ENCODE results near the gene PMEL.
"Not testable (repeated sequence)": the region's sequence is repeated elsewhere in the genome, so short reads cannot be mapped to it uniquely, and the experiment has no call there.

Gene PMEL

DNA sequence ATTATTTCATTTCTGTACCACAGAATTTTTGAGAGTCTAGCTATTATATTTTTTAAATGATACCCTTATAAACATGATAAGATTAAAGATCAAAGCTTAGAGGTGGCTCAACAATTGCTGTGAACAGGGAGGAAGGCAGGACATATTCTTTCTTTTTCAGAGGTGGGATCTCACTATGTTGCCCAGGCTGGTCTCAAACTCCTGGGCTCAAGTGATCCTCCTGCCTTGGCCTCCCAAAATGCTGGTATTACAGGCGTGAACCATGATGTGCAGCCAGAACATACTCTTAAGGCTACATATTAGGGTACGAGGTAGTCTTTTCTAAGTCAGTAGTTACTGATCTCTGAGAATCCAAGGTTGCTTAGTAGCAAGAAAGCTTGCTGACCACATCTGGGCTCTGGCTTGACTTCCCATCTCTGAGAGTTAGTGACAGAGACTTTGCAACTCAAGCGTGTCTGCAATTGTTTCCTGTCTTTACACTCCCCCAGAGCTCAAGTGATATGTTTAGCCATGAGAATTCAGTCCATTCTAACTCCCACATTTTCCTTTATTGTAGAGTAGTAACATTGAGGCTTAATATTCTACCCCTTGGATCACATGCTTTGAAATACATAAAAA, 16.6 kb upstream of the PMEL start:
- DNase-seq = no peak

- not testable (repeated sequence) for DNase-seq
Measured at GRCh38 chr12:55981882-55982281, 16.0 kb upstream of the PMEL start.

GRCh38 chr12:55979069-55979468, 13.2 kb upstream of the PMEL start:
- DNase-seq = no peak

DNA sequence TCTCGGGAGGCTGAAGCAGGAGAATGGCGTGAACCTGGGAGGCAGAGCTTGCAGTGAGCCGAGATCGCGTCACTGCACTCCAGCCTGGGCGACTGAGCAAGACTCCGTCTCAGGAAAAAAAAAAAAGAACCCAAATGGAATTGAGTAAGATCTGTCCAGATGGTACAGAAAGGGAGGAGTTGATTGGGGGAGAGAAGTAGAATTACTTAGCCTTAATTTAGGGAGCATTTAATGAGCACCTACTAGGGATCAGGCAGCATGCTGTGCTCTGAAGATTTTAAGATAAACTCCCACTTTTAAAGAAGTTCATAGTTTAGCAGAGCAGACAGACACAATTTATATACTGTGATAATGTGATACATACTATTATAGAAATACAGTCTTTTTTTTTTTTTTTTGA, 12.6 kb upstream of the PMEL start:
- no peak for DNase-seq

DNA sequence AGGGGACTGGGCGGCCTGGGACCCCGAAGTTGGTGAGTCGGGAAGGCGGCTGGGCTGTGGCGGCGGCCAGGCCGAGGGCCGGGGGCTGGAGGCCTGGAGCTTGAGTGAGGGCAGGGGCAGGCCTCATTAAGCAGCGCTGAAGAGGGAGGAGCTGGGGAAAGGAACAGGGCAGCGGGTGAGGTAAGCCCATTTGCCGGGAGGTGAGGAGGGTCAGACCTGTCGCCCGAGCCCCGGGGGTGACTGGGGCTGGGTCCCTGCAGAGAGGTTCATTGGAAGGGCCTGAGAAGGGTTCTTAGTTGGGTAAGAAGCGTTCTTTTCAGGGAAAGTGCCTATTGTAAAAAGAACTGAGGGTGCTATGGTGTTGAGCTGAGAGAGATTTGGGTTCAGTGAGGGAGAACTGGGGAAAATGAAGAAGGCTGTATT, 8.5 kb upstream of the PMEL start:
- peak; percentile 57 for DNase-seq

DNA sequence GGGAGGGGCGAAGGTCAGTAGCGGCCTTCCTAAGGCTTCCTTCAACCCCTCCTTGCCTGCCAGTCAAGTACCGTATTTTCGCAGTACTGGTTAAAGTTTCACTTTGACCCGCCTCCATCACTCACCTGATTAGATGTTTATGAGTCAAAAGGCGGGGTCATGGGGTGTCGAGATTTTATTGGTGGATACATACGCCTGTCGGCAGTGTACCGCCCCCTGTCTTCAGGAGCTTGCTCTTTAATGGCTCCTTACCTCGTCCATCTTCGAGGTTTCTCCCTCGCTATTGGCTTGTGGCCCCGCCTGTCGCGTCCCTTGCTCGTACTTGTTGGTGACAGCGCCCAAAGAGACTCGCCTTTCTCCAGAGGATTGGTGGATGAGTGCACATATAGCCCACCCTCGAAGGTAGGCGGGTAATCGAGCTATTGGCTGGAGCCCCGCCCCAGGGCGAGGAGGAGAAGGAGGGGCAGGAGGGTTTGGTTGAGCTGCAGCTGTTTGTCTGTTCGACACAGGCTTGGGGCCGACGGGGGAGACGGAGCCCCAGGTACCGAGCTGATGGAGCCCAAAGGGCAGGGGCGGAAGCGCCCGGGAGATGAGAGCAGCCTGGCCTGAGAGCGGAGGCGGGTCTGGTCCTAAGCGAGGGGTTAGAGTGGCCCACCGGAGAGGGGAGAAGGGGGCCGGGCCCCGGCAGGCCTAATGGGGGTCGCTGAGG, 7.9 kb upstream of the PMEL start, which contains the start of gene RAB5B:
RAB5B (plus strand) TSS at position 480 of the 709 bp plus-strand sequence. CDS start 12,883 bp downstream, outside the sequence.
- peak; percentile 100 for DNase-seq

DNA sequence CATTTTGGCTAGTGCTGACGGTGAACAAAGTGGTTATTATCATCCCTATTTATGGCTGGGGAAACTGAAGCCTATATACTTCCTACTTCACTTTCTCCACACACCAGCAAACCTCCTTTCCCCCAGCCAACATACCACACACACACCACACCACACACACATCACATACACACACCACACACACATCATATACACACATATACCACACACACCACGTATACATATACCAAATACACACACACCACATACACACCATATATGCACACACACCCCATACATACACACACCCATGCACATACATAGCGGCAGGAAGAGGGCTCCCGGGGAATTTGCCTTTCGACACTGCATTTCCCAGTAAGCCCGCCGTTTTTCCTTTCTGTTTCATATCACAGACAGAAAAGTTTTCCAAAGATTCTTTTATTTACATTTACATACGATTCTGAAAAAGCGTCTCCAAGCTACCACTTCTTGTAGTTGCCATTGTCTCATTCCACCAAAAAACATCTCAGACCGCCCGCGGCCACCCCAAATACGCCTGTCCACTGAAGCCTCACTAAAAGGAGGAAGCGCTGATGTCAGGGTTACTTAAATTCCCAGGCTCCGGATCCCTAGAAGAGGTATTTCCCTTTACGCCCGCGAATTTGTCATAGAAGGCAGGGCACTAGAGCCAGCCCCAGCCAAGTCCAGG, 7.2 kb upstream of the PMEL start:
- peak; percentile 22 for DNase-seq

DNA sequence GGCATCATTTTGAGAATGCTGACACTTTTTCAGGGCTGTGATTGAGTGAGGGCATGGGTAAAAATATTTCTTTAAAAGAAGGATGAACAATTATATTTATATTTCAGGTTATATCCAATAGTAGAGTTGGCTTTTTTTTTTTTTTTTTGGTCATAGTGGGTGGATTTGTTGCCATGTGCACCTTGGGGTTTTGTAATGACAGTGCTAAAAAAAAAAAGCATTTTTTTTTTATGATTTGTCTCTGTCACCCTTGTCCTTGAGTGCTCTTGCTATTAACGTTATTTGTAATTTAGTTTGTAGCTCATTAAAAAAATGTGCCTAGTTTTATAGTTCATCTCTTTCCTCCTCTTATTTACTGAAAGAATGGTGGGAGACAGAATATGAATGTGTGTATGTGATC, 6.6 kb upstream of the PMEL start:
- no peak for DNase-seq

DNA sequence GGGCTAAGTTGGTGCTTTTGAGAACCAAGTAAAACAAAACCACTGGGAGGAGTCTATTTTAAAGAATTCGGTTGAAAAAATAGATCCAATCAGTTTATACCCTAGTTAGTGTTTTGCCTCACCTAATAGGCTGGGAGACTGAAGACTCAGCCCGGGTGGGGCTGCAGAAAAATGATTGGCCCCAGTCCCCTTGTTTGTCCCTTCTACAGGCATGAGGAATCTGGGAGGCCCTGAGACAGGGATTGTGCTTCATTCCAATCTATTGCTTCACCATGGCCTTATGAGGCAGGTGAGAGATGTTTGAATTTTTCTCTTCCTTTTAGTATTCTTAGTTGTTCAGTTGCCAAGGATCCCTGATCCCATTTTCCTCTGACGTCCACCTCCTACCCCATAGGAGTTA, 6.2 kb upstream of the PMEL start:
- no peak for DNase-seq

- no peak for DNase-seq
Measured at GRCh38 chr12:55970775-55971174, 4.9 kb upstream of the PMEL start.

DNA sequence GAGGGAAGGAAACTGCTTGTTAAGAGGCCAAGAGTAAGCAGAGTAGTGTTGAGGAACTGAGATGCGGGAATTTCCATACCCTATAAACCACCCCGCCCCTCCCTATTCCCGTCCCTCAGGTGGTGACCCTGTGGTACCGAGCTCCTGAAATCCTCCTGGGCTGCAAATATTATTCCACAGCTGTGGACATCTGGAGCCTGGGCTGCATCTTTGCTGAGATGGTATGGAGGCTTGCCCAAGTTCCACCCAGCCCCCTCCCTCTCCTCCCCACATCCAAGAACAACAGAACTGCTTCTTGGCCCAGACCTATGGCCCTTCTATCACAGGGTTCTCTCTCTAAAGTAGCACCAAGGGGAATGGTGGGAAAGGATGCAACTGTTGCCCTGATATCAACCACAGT, 3.5 kb upstream of the PMEL start:
- no peak for DNase-seq

- DNase-seq = peak; percentile 93
Measured at GRCh38 chr12:55966408-55967281, 803 bp upstream of the PMEL start, which contains the start of gene CDK2. Gene CDK2, plus strand, starts transcription at chr12:55966830. Its CDS starts 179 bp downstream, at chr12:55967009.

DNA sequence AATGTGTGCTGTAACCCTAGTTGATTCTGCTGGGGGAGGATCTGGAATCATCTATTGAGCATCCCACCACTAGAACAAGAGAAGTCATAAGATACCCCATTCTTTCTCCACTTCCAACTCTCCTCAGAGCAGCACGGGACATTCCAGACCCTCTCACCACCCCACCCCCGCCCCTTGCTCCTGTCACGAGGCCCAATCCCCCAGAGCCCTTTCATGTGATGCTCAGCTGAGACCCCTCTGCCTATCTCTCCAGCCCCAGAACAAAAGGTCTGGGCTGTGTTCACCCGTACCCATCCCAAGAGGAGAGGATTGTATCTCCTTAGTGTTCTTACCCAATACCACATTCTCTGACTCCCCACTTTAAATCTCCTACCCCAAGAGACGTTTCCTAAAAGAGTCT, 602 bp downstream of the PMEL start:
- no peak for DNase-seq

- no peak for DNase-seq
Measured at GRCh38 chr12:55963760-55964159, 2.1 kb downstream of the PMEL start.

DNA sequence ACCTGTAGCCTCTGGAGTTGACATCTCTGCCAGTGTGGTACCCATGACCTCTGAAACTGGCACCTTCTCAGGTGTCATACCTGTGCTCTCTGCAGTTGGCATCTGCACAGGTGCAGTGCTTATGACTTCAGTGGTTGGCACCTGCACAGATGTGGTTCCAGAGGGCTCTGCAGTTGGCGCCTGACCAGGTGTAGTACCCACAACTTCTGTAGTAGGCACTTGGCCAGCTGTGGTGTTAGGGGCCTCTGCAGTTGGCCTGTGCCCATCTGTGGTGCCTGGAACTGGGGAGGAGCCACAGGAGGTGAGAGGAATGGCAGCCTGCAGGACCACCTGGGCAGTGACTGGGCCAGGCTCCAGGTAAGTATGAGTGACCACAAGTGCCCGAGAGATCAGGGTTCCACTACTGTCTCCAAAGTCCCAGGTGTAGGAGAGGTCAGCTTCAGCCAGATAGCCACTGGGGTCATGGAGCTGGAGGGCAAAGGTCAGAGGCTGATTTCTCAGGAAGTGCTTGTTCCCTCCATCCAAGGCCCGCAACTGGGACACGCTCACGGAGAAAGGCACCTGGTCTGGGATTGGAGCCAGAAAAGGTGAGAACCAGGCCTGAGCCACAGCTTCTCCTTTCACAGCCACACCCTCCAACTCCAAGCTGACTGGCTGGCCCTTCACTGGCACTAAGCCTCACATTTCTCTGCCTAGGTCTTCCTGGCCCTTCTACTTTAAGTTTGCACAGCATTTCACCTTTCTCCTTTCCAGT, 8.6 kb downstream of the PMEL start:
- no peak for DNase-seq

GRCh38 chr12:55955800-55956508, 9.9 kb downstream of the PMEL start:
- DNase-seq = peak; percentile 51

DNA sequence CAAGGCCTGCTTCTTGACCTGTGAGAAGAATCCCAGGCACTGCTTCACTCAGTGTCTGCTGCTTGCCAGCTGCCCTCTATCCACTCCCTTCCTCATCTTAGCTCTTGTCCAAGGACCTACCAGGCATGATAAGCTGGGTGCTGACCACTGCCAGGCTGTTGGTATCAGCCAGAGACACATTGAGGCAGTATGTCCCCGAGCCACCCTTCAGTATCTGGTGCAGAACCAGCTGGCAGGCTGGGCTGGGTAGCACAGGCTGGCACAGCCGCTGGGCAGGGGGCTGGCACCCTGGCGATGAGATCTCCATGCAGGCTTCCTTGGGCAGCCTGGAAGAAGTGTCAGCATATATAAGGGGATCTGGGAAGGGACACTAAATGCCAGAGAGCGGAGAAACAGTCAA, 10.5 kb downstream of the PMEL start:
- DNase-seq = no peak

DNA sequence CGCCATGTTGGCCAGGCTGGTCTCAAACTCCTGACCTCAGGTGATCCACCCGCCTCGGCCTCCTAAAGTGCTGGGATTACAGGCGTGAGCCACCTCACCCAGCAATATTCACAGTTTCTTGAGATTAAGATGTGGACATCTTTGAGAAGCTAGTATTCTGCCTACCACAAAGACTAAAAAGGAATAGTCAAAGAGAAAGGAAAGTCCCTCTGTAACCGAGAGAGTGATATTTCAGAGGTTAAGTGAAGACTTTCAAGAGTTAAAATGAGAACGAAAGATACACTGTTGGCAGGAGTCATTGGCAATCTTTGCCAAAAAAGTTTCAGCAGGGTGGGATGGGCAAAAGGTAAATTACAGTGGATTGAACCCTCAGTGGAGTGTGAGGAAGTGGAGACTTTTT, 19.3 kb downstream of the PMEL start:
- DNase-seq = no peak

DNA sequence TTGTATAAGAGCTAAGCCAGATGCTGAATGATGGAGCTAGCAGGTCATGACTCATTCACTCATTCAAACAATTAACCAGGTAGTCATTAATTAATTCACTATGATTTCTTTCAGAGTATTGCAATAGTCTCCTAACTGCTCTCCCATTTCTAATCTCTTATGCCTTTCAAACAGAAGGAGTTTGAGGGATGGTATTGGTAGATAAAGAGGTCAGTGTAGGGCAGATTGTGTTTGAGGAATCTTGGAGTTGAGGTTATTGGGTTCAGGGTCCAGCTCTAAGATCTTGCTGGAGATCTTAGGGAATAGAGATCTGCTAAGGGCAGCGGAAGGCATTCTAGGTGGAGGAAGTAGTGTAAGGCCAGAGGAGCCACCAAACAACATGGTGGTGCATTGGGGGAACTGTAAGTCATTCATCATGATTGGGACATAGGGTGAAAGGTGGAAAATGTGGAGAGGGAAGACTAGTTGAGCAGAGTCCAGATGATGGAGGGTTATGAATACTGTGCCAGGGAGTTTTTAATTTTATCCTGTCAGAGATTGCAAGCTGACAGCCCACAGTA, 23.2 kb downstream of the PMEL start:
- no peak for DNase-seq

DNA sequence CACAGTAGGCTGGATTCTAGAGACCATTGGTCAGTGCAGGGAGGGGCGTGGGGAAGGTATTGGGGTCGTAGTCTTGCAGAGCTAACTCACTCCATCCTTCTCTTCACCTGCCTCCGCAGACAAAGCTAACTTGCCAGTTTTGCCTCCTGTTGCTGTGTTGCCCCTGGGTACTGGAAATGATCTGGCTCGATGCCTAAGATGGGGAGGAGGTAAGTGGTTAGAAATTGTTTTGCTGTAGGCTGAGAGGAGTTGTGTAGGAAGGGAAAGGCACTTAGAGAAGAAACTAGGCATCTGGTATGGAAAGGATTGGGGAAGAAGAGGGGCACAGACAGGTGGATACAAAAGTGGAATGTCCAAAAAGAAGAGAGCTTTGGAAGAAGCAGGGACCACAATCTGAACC, 23.8 kb downstream of the PMEL start:
- no peak for DNase-seq

DNA sequence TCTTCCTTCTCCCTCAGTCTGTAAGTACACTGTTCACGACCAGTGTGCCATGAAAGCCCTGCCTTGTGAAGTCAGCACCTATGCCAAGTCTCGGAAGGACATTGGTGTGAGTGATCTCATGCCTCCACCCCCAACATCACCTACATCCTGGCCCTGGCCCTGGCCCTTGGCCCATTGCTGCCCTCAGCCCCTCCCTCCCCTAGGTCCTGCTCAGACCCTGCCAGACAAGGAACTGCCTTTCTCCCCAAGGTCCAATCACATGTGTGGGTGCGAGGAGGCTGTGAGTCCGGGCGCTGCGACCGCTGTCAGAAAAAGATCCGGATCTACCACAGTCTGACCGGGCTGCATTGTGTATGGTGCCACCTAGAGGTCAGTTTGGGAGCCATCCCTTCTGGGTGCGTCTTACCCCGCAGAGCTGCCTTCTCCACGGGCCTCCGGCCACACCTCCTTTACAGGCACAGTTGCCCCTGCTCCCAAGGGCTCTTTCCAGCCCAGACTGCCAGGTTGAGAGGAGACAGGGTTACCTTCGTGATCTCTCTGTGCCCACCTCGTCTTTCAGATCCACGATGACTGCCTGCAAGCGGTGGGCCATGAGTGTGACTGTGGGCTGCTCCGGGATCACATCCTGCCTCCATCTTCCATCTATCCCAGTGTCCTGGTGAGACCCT, 25.6 kb downstream of the PMEL start:
- DNase-seq = peak; percentile 91
